ENCODE data around the gene MAML3.

GRCh38 chr4:140014284-140014683, 139.7 kb downstream of the MAML3 start:
- TF ChIP-seq, protein P1, sequence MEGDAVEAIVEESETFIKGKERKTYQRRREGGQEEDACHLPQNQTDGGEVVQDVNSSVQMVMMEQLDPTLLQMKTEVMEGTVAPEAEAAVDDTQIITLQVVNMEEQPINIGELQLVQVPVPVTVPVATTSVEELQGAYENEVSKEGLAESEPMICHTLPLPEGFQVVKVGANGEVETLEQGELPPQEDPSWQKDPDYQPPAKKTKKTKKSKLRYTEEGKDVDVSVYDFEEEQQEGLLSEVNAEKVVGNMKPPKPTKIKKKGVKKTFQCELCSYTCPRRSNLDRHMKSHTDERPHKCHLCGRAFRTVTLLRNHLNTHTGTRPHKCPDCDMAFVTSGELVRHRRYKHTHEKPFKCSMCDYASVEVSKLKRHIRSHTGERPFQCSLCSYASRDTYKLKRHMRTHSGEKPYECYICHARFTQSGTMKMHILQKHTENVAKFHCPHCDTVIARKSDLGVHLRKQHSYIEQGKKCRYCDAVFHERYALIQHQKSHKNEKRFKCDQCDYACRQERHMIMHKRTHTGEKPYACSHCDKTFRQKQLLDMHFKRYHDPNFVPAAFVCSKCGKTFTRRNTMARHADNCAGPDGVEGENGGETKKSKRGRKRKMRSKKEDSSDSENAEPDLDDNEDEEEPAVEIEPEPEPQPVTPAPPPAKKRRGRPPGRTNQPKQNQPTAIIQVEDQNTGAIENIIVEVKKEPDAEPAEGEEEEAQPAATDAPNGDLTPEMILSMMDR (IDR thresholded peaks at IDR 0.05; ENCODE audit: poor library complexity): no peak
- no peak for TF ChIP-seq EZH2 (IDR thresholded peaks at IDR 0.05; ENCODE audit: borderline replicate concordance)

All from hepatocyte (in vitro differentiated cells).